Kidney (tissue), 14 donors: ENCODE data around the gene PRL. TPM values are rescaled to one million over a fixed set of nuclear protein-coding genes. Genes with fewer than 3 reads are reported as not detected.
A peak's percentile ranks its signal among the peaks of the same experiment; 100 is the strongest.

Source experiments
- DNase-seq, 5 donors: peaks; one replicate each; pipeline ENCODE4 v3.0.0-alpha.2; 2013 to 2020
- FAIRE-seq: peaks from 2 replicates; lab custom pipeline; 2012; peaks lifted over from hg19 to GRCh38; lab: Jason Lieb, UNC
- H3K27ac ChIP-seq, 2 donors: one replicate each; pipeline ENCODE4 v1.7.0; 2013; ENCODE audit warnings: low read depth in 2 of 2, low read length in 2 of 2, inconsistent platforms in 1 of 2
- H3K27me3 ChIP-seq: one replicate; pipeline ENCODE4 v1.7.1; 2013; ENCODE audit warnings: low read length, inconsistent platforms; ENCODE audit not compliant: control insufficient read depth, insufficient read depth
- H3K36me3 ChIP-seq, 3 donors: one replicate each; pipeline versions ENCODE4 v1.7.0 to v1.7.1; 2013; ENCODE audit warnings: low read length in 3 of 3, control low read depth in 1 of 3, inconsistent platforms in 1 of 3; ENCODE audit not compliant: insufficient read depth in 3 of 3, control insufficient read depth in 2 of 3
- H3K4me1 ChIP-seq, 3 donors: one replicate each; pipeline versions ENCODE4 v1.7.0 to v1.7.1; 2013; ENCODE audit warnings: low read length in 3 of 3, inconsistent platforms in 1 of 3, low read depth in 1 of 3; ENCODE audit not compliant: control insufficient read depth in 2 of 3, insufficient read depth in 2 of 3
- H3K4me3 ChIP-seq, 3 donors: one replicate each; pipeline versions ENCODE4 v1.7.0 to v1.8.1; 2013; ENCODE audit warnings: low read length in 3 of 3, control low read depth in 1 of 3, inconsistent platforms in 1 of 3
- H3K9ac ChIP-seq, 3 donors: one replicate each; pipeline versions ENCODE4 v1.7.0 to v1.7.1; 2013; ENCODE audit warnings: low read length in 3 of 3, control low read depth in 1 of 3, inconsistent platforms in 1 of 3
- H3K9me3 ChIP-seq, 3 donors: one replicate each; pipeline versions ENCODE4 v1.7.0 to v1.7.1; 2013; ENCODE audit warnings: low read length in 3 of 3, control low read depth in 1 of 3, inconsistent platforms in 1 of 3; ENCODE audit not compliant: control insufficient read depth in 2 of 3, insufficient read depth in 1 of 3
- intact Hi-C: fragments of 100-400 bp; cut with DNase I; formaldehyde crosslinking; loops from one replicate; pipeline ENCODE4 v1.11.1; 2022
- polyA plus RNA-seq: library from polyadenylated mRNA; stranded (reverse); fragments of 350-450 nt; fragmentation: Illumina TruSeq; extraction: RNeasy Lipid Tissue Mini Kit (QIAGEN cat#74804); gene quantifications from one replicate; pipeline ENCODE4 v1.2.3, GENCODE V29; 2014; ENCODE audit warnings: low read depth, low replicate concordance; ENCODE audit not compliant: insufficient read depth
- total RNA-seq: library from RNA; stranded (reverse); fragmentation: NEBNext Ultra II Directional; extraction: Animal tissue kit (Norgen Biotek cat#: 25700); gene quantifications from one replicate; pipeline ENCODE4 v1.2.1, GENCODE V29; 2021
- TF ChIP-seq, protein P1 (sequence below): IDR thresholded peaks from 3 replicates; pipeline ENCODE4 v1.5.1; 2012; ENCODE audit warnings: mild to moderate bottlenecking, moderate library complexity, borderline replicate concordance; ENCODE audit not compliant: insufficient read depth; ENCODE audit errors: extremely low read depth
- donor health status: control.
- donor health status: control.
- donor health status: control.
- donor health status: control.
- donor health status: control.
- donor health status: DM: yes; HTN: yes; CAD: no.
- donor health status: Normal renal cell carcinoma (clear cell type).

The PRL gene
- total and polyA plus RNA-seq, 2 donors from 2014 or later = not detected

DNA sequence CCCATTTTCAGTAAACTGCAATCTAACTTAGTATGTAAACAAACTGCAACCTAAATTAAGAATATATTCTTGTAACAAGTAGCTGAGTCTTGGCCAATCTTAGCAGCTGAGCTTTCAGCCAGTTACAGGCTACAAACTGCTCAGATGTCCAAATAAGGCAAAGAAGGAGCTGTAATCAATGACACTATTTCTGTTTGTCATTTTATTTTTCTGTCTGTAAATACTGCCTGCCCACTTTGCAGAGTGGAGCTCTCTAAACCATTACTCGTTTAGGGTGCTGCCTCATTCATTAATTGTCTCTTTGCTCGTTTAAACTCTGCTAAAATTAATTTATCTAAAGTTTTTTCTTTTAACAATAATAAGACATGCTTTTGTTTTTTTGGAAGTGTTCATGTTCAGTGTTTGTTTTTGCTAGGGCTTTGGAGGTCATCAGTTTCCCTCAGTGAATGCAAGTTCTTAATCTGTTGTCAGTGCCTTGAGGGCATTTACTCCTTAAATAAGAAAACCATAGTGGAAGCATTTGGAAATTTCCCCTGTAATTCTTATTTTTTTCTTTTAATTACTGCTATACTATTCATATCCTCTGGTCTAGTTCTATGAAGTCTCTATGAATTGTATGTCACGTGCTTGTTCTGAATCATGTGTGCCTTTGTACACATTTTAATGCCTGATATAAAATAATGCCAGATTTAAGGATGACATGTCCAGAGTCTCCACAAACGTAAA lies 3.6 kb upstream of the PRL start:
- no peaks in the 10 kb centered on the region for H3K4me1 ChIP-seq
- H3K4me3 ChIP-seq = no peak overlapping the region
- H3K9me3 ChIP-seq = no peaks in the 10 kb centered on the region
- no peak overlapping the region for H3K9ac ChIP-seq
- intact Hi-C loops = no loop called here
- no peak overlapping the region for H3K27ac ChIP-seq
- DNase-seq (peak in 1 of 5 donors; percentile 32), FAIRE-seq (no peak)
- H3K27me3 ChIP-seq = no peaks in the 10 kb centered on the region
- TF ChIP-seq, protein P1, sequence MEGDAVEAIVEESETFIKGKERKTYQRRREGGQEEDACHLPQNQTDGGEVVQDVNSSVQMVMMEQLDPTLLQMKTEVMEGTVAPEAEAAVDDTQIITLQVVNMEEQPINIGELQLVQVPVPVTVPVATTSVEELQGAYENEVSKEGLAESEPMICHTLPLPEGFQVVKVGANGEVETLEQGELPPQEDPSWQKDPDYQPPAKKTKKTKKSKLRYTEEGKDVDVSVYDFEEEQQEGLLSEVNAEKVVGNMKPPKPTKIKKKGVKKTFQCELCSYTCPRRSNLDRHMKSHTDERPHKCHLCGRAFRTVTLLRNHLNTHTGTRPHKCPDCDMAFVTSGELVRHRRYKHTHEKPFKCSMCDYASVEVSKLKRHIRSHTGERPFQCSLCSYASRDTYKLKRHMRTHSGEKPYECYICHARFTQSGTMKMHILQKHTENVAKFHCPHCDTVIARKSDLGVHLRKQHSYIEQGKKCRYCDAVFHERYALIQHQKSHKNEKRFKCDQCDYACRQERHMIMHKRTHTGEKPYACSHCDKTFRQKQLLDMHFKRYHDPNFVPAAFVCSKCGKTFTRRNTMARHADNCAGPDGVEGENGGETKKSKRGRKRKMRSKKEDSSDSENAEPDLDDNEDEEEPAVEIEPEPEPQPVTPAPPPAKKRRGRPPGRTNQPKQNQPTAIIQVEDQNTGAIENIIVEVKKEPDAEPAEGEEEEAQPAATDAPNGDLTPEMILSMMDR = no peak
- no peaks in the 10 kb centered on the region for H3K36me3 ChIP-seq

GRCh38 chr6:22298475-22298890 lies 1.6 kb upstream of the PRL start:
- Histone ChIP-seq H3K4me3 (no peak overlapping the region), H3K36me3 (no peaks in the 10 kb centered on the region), H3K27me3 (no peaks in the 10 kb centered on the region), H3K9me3 (no peaks in the 10 kb centered on the region), H3K4me1 (no peaks in the 10 kb centered on the region), H3K9ac (no peak overlapping the region), H3K27ac (no peak overlapping the region)
- DNase-seq (no peak), FAIRE-seq (no peak)
- intact Hi-C loops = no loop called here
- TF ChIP-seq, protein P1 = no peak

DNA sequence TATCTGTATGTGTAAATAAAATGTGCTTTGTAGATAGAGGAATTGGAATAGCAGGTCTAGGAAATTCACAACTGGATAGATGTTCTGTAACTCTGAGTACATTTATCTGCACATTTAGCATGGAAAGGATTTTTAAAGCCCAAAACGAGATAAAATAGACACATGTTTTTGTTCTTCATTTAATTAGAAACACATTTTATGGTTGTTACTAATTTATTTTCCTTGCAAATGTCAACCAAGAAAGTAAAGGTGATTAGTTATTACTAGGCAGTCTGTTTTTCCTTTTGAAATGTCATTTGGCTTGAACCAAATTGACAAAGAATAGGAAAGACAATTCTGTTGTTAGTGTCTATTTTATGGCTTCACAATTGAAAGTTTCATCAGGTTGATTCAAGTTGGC lies 769 bp downstream of the PRL start:
- TF ChIP-seq, protein P1 = no peak
- H3K9ac ChIP-seq = no peak overlapping the region
- intact Hi-C loops = no loop called here
- no peaks in the 10 kb centered on the region for H3K36me3 ChIP-seq
- H3K27ac ChIP-seq = no peak overlapping the region
- no peak overlapping the region for H3K4me3 ChIP-seq
- no peaks in the 10 kb centered on the region for H3K9me3 ChIP-seq
- no peaks in the 10 kb centered on the region for H3K4me1 ChIP-seq
- FAIRE-seq = no peak
- no peak for DNase-seq
- H3K27me3 ChIP-seq = no peaks in the 10 kb centered on the region
